ENCODE results near the gene C1orf50.
"Not testable (repeated sequence)": the region's sequence is repeated elsewhere in the genome, so short reads cannot be mapped to it uniquely, and the experiment has no call there.

The C1orf50 gene

GRCh38 chr1:42766741-42767509, at the start of gene C1orf50, which contains the start of gene P3H1:
C1orf50 (plus strand) TSS chr1:42767249; CDS start chr1:42767312, 63 bp downstream.
P3H1 (minus strand) TSS chr1:42767028; CDS start chr1:42766971, 57 bp downstream.
- peak; percentile 96 for FAIRE-seq

- no peak for FAIRE-seq
Measured at GRCh38 chr1:42720868-42721267, 46.2 kb upstream of the C1orf50 start.

GRCh38 chr1:42721926-42722325, 45.1 kb upstream of the C1orf50 start:
- no peak for FAIRE-seq

GRCh38 chr1:42722403-42722802, 44.6 kb upstream of the C1orf50 start:
- FAIRE-seq = not testable (repeated sequence)

GRCh38 chr1:42723511-42723910, 43.5 kb upstream of the C1orf50 start:
- no peak for FAIRE-seq

DNA sequence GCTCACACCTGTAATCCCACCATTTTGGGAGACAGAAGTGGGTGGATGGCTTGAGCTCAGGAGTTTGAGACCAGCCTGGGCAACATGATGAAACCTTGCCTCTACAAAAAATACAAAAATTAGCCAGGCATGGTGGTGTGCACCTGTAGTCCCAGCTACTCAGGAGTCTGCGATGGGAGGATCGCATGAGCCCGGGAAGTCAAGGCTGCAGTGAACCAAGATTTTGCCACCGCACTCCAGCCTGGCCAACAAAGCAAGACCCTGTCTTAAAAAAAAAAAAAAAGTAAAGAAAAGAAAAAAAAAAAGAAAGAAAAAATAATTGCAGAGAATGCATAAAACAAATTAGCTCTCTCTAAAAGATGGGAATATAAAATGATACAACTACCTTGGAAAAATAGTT, 41.2 kb upstream of the C1orf50 start:
- FAIRE-seq = not testable (repeated sequence)

GRCh38 chr1:42730002-42730401, 37.0 kb upstream of the C1orf50 start:
- no peak for FAIRE-seq

DNA sequence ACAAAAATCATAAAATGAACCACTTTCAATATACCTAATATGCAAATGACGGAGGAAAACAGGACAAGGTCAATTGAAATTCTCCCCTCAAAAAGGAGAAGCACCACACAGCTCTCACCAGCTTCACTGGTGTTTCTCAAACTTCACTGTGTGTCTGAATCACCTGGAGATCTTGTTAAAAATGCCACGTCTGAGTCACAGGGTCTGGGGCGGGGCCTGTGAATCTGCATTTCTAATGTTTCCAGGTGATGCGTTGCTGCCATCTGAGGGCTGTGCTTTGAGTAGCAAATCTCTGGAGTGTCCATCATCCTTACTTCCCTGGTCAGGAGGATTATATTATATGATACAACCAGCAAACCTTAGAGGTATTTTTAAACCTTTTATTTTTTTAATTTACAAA, 36.1 kb upstream of the C1orf50 start:
- FAIRE-seq = no peak

DNA sequence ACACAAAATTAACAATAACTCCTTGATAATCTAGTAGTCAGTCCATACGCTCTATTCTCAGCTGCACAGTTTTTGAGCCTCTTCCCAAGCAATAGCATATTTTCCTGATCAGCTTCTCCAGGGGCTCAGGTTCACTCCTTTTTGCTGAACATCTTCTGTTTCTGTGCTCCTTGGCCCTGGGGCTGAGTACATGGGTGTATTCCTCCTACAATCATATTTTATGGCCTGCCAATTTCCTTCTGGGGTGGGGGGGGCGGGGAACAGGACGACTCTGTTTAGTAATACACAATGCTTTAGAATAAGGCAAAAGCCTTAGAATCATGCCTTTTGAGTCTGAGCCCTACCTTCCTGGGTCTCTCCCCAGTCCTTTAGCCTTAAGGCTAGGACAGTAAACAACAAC, 35.5 kb upstream of the C1orf50 start:
- FAIRE-seq = no peak

DNA sequence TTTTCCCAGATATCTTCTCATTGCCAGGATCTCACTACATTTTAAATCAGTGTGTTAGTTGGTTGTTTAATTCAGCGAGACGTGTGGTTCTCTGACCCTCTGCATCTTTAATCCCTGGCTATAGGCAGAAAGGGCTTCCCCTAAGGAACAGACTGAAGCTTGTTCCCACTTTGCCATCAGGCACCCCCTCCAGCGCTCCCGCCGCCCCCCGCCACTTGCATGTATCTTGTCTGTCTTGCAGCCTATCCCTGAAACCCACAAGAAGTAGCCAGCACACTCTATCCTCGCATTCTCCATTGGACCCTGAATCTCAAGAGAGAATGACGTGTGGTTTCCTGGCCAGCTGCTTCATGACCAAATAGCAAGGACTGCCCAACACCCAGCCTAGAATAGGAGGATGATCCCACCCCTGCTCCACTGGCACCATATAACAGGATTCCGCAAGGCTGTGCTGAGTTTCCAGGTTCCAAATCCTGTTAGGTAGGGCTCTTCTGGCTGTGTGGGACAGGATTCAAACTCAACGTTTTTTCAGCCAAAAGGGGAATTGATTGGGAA, 34.8 kb upstream of the C1orf50 start:
- FAIRE-seq = no peak

DNA sequence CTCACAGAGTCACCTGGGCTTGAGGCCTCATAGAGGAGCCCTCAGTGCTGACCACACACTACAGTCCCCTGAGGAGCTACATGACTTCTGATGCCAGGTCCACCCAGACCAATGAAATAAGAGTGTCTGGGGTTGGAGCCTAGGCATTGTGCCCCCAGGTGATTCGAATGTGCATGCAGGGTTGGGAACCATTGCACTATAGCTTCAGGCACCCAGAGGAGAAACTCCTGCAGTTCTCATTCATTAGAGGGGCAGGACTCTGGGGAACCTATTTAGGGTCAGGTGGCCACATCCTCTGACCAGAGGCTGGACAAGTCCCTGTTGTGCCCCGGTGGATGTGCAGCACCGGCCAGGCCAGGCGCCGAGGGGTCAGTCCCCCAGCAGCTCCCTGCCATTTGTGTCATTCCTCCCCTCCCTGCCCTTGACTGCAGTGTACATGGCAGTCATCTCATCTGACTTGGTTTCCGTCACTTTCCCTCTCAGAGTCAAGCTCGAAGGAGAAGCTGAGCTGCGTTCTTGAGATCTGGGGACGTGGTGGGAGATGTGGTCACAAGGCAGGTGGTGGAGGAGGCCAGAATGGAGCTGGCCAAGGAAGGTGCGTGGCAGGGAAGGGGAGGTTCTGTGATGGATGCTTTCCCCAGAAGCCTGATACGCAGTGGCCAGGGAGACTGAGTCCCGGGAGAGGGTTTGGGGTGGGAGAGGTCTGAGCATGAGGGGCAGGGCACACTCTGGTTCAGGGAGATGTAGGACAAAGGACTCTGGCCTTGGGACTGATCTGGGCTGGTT, 33.4 kb upstream of the C1orf50 start:
- no peak for FAIRE-seq

DNA sequence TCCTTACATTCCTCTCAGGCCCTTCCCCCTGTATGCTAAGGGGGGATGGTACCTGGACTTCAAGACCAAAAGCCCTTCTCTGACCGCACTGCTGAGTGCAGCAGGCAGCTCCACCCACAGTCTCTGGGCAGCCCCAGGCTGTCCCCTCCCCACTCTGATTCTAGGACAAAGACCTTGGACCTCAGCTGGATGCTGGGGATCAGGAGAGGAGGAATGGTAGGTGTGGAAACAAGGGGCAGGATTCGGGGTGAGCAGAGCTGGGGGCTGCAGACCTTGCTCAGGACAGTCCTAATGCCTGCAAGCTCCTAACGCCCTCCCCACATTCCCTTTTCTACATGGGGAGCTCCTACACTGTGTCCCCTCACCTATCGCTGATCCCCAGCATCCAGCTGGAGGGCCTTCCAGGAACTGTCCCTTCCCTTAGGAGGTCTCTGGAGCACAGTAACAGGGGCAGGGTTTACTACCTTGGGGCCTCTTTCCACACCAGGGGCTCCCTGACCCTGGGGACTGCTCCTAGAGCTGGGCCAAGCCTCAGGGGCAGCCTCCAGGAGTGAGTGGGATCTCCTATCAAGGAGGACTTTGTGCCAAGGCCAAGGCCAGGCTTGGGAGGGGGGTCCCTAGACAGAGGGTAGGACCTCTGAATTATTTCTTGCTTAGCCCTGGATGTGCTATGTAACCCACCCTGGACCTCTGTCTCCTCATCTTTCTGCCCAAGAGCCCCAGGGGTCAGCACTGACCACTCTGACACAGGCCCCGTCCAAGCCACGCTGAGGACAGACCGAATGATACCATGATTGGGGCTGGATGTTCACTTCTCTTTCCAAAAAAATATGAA, 32.6 kb upstream of the C1orf50 start:
- FAIRE-seq = no peak

DNA sequence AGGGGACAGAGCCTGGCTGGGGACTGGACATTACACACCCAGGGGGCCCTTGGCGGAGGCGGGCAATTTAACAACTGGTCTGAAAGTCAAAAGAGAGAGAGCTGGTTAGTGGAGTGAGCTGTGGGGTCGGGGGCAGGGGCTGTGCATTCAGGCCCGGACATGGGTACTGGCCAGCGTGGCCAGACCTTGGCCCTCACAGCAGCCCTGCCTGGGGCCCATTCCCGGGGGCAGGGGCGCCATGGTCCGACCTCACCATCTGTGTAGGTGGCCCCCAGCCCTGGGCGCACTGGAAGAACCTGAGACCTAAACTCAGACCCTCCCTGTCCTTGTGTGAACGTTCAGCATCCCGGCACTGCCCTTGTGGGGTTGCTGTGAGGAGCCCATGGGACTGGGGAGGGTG, 32.0 kb upstream of the C1orf50 start:
- FAIRE-seq = no peak

DNA sequence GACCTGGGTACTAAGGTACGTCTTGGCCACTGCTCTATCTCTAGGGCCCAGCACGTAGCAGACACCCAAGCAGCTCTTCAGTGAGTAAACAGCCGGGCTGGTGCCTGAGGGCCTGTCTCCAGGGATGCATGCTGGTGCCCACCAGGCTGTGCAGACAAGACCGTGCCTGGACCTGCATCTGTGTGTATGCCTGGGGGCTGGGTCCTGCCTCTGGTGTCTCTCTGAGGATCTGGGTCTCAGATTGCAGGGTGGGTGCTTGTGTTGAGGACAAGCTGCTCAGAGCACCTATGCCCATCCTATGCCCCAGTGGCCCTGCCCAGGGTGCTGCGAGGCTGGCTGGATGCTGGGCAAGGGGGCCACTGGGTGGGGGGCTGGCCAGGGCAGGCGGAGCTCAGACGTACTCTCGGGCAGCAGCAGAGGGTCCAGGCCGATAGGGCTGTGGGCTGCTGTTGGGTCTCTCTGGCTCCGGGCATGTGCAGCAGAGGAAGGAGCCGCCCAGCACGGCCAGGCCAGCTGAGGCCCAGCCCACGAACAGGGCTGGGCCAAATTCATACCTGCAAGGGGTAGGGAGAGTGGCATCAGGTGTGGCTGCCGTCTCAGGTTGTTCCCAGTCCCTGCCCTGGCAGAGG, 31.5 kb upstream of the C1orf50 start:
- FAIRE-seq = no peak

DNA sequence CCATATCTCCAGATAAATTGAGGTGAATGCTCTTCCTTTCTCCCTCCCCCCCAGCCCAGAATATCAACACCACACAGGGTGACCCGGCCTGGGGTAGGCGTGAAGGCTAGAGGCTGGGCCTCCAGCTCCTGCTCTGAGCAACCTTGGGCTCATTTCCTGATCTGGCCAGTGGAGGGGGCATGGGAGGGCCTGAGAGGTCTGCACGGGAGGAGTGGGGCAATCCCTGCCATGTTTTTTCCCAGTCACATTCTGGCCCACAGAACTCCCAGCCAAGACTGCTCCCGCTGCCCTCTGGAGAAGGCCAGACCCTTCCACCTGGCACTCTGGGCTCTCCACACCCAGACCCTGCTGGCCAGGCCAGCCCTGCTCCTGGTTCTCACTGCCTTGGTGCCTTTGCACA, 30.9 kb upstream of the C1orf50 start:
- no peak for FAIRE-seq

DNA sequence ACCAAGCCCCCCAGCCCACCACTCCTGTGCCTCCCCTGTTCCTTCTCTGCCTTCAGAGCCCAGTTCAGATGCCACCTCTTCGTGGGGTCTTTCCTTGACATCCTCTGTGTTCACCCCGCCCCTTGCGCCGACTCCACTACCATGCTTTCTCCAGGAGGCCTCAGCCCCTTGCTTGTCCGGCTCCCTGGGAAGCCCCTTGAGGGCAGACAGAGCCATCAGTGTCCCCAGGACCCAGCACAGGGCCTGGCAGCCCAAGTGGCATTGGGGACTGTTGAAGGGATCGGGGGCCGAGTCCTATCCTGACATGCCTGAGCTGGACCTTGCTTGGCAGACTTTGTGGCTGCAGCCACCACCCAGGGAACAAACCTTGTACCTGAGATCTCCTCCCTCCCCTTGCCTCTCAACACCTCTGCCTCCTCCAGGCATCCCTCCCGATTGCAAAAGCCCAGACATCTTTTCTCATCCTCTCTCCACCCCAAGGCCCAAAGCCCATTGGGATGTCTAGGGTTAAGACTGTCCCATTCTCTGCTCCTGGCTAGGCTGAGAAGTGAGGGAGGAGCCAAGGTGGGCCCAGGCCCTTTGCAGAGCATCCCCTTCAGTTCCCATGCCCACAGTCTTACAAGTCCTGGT, 30.4 kb upstream of the C1orf50 start:
- FAIRE-seq = no peak

DNA sequence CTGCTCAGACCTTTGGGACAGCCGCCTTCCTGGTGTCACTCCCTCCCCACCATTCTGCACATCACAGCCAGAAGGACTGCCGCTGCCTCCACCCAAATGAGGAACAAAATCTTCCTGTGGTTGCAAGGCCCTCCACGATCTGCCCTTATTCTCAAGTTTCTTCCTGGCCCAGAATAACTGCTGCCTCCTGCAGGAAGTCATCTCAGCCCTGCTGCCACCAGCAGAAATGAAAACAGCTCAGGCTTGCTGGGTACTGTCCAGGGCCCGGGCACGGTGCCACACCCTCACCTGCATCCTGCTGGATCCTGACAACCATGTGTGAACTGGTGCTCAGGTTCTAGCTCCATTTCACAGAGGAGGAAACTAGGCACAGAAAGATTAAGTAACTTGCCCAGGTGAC, 29.8 kb upstream of the C1orf50 start:
- FAIRE-seq = no peak

GRCh38 chr1:42737986-42738677, 28.9 kb upstream of the C1orf50 start:
- no peak for FAIRE-seq

DNA sequence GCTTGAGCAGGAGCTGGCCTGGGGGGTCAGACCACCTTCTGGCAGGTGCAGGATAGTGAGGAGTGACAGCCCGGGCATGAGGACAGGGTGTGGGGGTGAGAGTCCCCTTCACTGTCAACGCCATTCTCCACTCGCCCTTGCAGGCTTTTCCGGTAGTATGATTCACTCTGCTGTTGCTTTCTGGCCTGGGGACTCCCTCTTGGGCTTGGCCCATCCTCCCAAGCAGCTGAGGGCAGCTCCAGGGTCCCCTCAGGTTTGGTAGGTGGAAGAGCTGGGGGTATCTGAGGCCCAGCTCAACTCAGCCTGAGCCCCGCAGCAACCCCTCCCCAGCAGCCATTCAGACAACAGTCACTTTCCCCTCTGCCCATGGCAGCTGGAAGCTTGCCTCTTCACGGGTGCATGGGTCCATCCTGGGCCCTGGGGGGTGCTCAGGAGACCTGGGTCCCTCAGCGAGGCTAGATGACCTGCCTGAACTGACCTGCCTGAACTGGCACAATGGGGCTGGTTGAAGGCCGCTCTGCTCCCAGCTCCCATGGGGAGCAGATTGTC, 28.3 kb upstream of the C1orf50 start:
- no peak for FAIRE-seq

DNA sequence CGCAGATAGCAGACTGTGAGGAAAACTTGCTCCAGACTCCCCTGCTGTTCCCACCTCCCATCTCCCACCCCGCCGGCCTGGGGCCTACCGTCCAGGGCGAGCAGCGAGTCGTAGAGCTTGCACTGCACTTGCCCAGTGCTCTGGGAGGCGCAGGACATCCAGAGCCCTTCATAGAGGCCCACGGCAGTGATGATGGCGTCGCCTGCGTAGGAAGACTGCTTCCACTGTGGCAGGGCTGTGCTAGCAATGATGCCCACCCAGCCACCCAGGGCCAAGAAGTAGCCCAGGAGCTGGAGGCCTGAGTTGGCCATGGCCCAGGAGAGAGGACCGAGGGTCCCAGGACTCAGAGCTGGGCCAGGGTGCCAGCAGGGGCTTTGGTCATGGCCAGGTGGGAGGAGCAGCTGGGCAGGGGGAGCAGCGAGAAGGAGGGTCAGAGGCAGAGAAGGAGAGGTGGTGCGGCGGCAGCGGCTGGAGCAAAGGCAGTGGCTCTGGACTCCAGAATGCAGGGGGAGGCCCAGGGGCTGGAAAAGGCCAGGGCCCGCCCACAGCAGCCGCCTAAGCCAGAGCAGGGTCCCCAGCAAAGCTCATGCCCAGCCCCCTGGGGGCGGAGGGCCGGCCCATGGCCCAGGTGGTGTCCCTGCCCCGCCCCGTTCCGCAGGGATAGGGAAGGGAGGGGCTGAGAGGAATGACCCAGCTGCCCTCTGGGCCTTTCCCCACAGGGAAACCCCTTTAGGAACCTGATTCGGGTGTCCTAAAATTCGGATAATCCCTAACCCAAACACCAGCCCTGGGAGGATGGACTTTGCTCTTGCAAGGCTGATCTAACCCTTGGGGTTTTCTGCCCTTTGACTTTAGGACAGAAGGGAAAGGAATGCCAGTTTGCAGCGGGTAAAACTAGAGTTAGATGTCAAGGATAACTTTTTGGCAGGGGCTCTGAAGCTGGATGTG, 27.0 kb upstream of the C1orf50 start, which contains the start of gene CLDN19:
CLDN19 (minus strand) TSS at position 484 of the 948 bp plus-strand sequence; CDS start at position 311, 173 bp downstream.
- FAIRE-seq = no peak

All from A204.1 (cell line).